Measurements from ENCODE around the gene C16orf46.

C16orf46 gene

GRCh38 chr16:81073560-81074330 is 3.3 kb downstream of the C16orf46 start:
- Histone ChIP-seq H3K36me3 (ENCODE audit: control insufficient read depth, insufficient read depth, low read length) (no peaks in the 10 kb centered on the region), H3K27me3 (replicated peaks; ENCODE audit: control insufficient read depth, insufficient read depth, low read length) (no peaks in the 10 kb centered on the region), H3K4me3 (replicated peaks; ENCODE audit: low read depth, low read length) (no peak overlapping the region)
- DNase-seq (ENCODE audit: extremely low read depth, insufficient read length) = no peak
- TF ChIP-seq CTCF (IDR thresholded peaks at IDR 0.05; ENCODE audit: insufficient read depth, low read length, poor library complexity, severe bottlenecking) = no peak

GRCh38 chr16:81071805-81072204 is 5.2 kb downstream of the C16orf46 start:
- H3K4me3 ChIP-seq (replicated peaks; ENCODE audit: low read depth, low read length) = no peak overlapping the region
- DNase-seq (ENCODE audit: extremely low read depth, insufficient read length) = no peak
- no peaks in the 10 kb centered on the region for H3K36me3 ChIP-seq (ENCODE audit: control insufficient read depth, insufficient read depth, low read length)
- H3K27me3 ChIP-seq (replicated peaks; ENCODE audit: control insufficient read depth, insufficient read depth, low read length) = no peaks in the 10 kb centered on the region
- no peak for TF ChIP-seq CTCF (IDR thresholded peaks at IDR 0.05; ENCODE audit: insufficient read depth, low read length, poor library complexity, severe bottlenecking)

- Histone ChIP-seq H3K36me3 (ENCODE audit: control insufficient read depth, insufficient read depth, low read length) (no peaks in the 10 kb centered on the region), H3K27me3 (replicated peaks; ENCODE audit: control insufficient read depth, insufficient read depth, low read length) (no peaks in the 10 kb centered on the region), H3K4me3 (replicated peaks; ENCODE audit: low read depth, low read length) (no peak overlapping the region)
- no peak for DNase-seq (ENCODE audit: extremely low read depth, insufficient read length)
- no peak for TF ChIP-seq CTCF (IDR thresholded peaks at IDR 0.05; ENCODE audit: insufficient read depth, low read length, poor library complexity, severe bottlenecking)
These were observed 6.1 kb downstream of the C16orf46 start for GRCh38 chr16:81070979-81071378.

- TF ChIP-seq CTCF (IDR thresholded peaks at IDR 0.05; ENCODE audit: insufficient read depth, low read length, poor library complexity, severe bottlenecking) = no peak
- DNase-seq (ENCODE audit: extremely low read depth, insufficient read length) = no peak
- Histone ChIP-seq H3K27me3 (replicated peaks; ENCODE audit: control insufficient read depth, insufficient read depth, low read length) (no peaks in the 10 kb centered on the region), H3K4me3 (replicated peaks; ENCODE audit: low read depth, low read length) (no peak overlapping the region), H3K36me3 (ENCODE audit: control insufficient read depth, insufficient read depth, low read length) (no peaks in the 10 kb centered on the region)
These were observed 8.0 kb downstream of the C16orf46 start for GRCh38 chr16:81069063-81069462.

- no peak for DNase-seq (ENCODE audit: extremely low read depth, insufficient read length)
- no peaks in the 10 kb centered on the region for H3K27me3 ChIP-seq (replicated peaks; ENCODE audit: control insufficient read depth, insufficient read depth, low read length)
- no peaks in the 10 kb centered on the region for H3K36me3 ChIP-seq (ENCODE audit: control insufficient read depth, insufficient read depth, low read length)
- no peak for TF ChIP-seq CTCF (IDR thresholded peaks at IDR 0.05; ENCODE audit: insufficient read depth, low read length, poor library complexity, severe bottlenecking)
- H3K4me3 ChIP-seq (replicated peaks; ENCODE audit: low read depth, low read length) = no peak overlapping the region
These were observed 9.9 kb downstream of the C16orf46 start for GRCh38 chr16:81067166-81067565.
